LNCaP clone FGC (cell line): ENCODE data around the gene BFSP1.

Experiments used
- DNase-seq: peaks from one replicate; pipeline ENCODE4 v3.0.0-alpha.2; 2011; ENCODE audit warnings: low read depth
- H3K4me3 ChIP-seq: 2 replicates; pipeline ENCODE4 v1.5.1; 2011; ENCODE audit warnings: mild to moderate bottlenecking, low read depth, low read length, control low read depth
- CTCF ChIP-seq: IDR thresholded peaks from 2 replicates; pipeline ENCODE4 v1.5.1; 2012; ENCODE audit warnings: mild to moderate bottlenecking; ENCODE audit not compliant: control insufficient read depth, insufficient read depth; ENCODE audit errors: extremely low read depth

Gene BFSP1

GRCh38 chr20:17542993-17543412, 11.8 kb upstream of the BFSP1 start:
- TF ChIP-seq CTCF = no peak
- no peak for DNase-seq
- H3K4me3 ChIP-seq = no peak overlapping the region

GRCh38 chr20:17542481-17542880, 11.3 kb upstream of the BFSP1 start:
- no peak for TF ChIP-seq CTCF
- H3K4me3 ChIP-seq = no peak overlapping the region
- no peak for DNase-seq

GRCh38 chr20:17541996-17542395, 10.8 kb upstream of the BFSP1 start:
- TF ChIP-seq CTCF = no peak
- DNase-seq = no peak
- no peak overlapping the region for H3K4me3 ChIP-seq

- no peak overlapping the region for H3K4me3 ChIP-seq
- no peak for TF ChIP-seq CTCF
- no peak for DNase-seq
These were observed 10.4 kb upstream of the BFSP1 start for GRCh38 chr20:17541596-17541995.

- H3K4me3 ChIP-seq = no peak overlapping the region
- DNase-seq = no peak
- no peak for TF ChIP-seq CTCF
These were observed 7.5 kb upstream of the BFSP1 start for GRCh38 chr20:17538517-17539170.

GRCh38 chr20:17537959-17538358, 6.8 kb upstream of the BFSP1 start:
- DNase-seq = no peak
- no peak for TF ChIP-seq CTCF
- H3K4me3 ChIP-seq = no peak overlapping the region

- DNase-seq = peak; percentile 47
- no peak overlapping the region for H3K4me3 ChIP-seq
- TF ChIP-seq CTCF = peak; percentile 93
These were observed 5.8 kb upstream of the BFSP1 start for GRCh38 chr20:17536944-17537444.
